Endothelial cell of umbilical vein (primary cell): Measurements from ENCODE around the gene AADACL4. TPM values are rescaled to one million over a fixed set of nuclear protein-coding genes. Genes with fewer than 3 reads are reported as not detected.

ENCODE experiments used
- BruUV-seq: library from RNA; stranded (reverse); fragments of 400-500 nt; replicated peaks from 2 replicates; lab custom pipeline; 2021; lab: Mats Ljungman, UMichigan
- CTCF ChIA-PET: fragments of 300-600, 350-600 bp; sonication (Branson Sonifier 250); formaldehyde crosslinking; loops from one replicate; lab custom pipeline; 2021; ENCODE audit warnings: antibody characterized with exemption, inconsistent platforms; lab: Charles Lee
- POLR2A ChIA-PET: fragments of 300-600, 350-600 bp; sonication (Branson Sonifier 250); formaldehyde crosslinking; loops from one replicate; lab custom pipeline; 2021; ENCODE audit warnings: antibody characterized with exemption, inconsistent platforms; lab: Charles Lee
- DNase-seq: peaks from one replicate; pipeline ENCODE4 v3.0.0-alpha.2; 2011; ENCODE audit warnings: low read depth, low spot score
- FAIRE-seq: peaks from 2 replicates; lab custom pipeline; 2011; peaks lifted over from hg19 to GRCh38; lab: Jason Lieb, UNC
- H2AFZ ChIP-seq: 2 replicates; pipeline ENCODE4 v1.6.0; 2012; ENCODE audit warnings: low read depth, low read length, control low read depth, inconsistent platforms
- H3K27ac ChIP-seq: 2 replicates; pipeline ENCODE4 v1.5.1; 2011; ENCODE audit warnings: low read depth, mild to moderate bottlenecking, control low read depth, low read length, moderate library complexity; ENCODE audit not compliant: insufficient read depth
- H3K27me3 ChIP-seq, 2 experiments: 2 replicates each; pipeline versions ENCODE4 v1.6.0 to v1.6.1; 2011; ENCODE audit warnings: low read length in 2 of 2, mixed read lengths in 1 of 2; ENCODE audit not compliant: control insufficient read depth in 2 of 2, insufficient read depth in 2 of 2
- H3K36me3 ChIP-seq, 2 experiments: 2 replicates in 1 of 2; 3 replicates in 1 of 2; pipeline ENCODE4 v1.5.1; 2011; ENCODE audit warnings: low read length in 2 of 2, mild to moderate bottlenecking in 1 of 2, moderate library complexity in 1 of 2; ENCODE audit not compliant: control insufficient read depth in 2 of 2, insufficient read depth in 2 of 2; ENCODE audit errors: extremely low read depth in 1 of 2
- H3K4me1 ChIP-seq: 3 replicates; pipeline ENCODE4 v1.5.1; 2011; ENCODE audit warnings: mild to moderate bottlenecking, low read length; ENCODE audit not compliant: control insufficient read depth, insufficient read depth; ENCODE audit errors: extremely low read depth
- H3K4me2 ChIP-seq: 2 replicates; pipeline ENCODE4 v1.6.1; 2011; ENCODE audit warnings: low read length, control low read depth, mixed read lengths; ENCODE audit not compliant: insufficient read depth
- H3K4me3 ChIP-seq, 3 experiments: fragments of 200-600 bp in 1 of 3; sonication (generic), shearing (Covaris generic) in 1 of 3; replicated peaks in 1 of 3; 2 replicates each; pipeline ENCODE4 v1.5.1; 2011 to 2016; ENCODE audit warnings: control low read depth in 3 of 3, low read length in 3 of 3, mild to moderate bottlenecking in 2 of 3, inconsistent platforms in 1 of 3, low read depth in 1 of 3, moderate library complexity in 1 of 3; ENCODE audit not compliant: insufficient read depth in 1 of 3
- H3K79me2 ChIP-seq: 2 replicates; pipeline ENCODE4 v1.6.0; 2012; ENCODE audit warnings: low read length, inconsistent platforms; ENCODE audit not compliant: control insufficient read depth, insufficient read depth
- H3K9ac ChIP-seq: replicated peaks from 2 replicates; pipeline ENCODE3; 2011; ENCODE audit warnings: low read length, control low read depth; ENCODE audit not compliant: insufficient read depth; ENCODE audit errors: extremely low read depth
- H3K9me1 ChIP-seq: replicated peaks from 3 replicates; pipeline ENCODE4 v1.6.0; 2011; ENCODE audit warnings: mild to moderate bottlenecking, low read length; ENCODE audit not compliant: control insufficient read depth, insufficient read depth; ENCODE audit errors: extremely low read depth
- H3K9me3 ChIP-seq: replicated peaks from 2 replicates; pipeline ENCODE4 v1.5.1; 2012; ENCODE audit warnings: low read length, inconsistent platforms; ENCODE audit not compliant: control insufficient read depth, insufficient read depth
- H4K20me1 ChIP-seq: replicated peaks from 2 replicates; pipeline ENCODE3; 2011; ENCODE audit warnings: mild to moderate bottlenecking, low read length; ENCODE audit not compliant: control insufficient read depth, insufficient read depth; ENCODE audit errors: extremely low read depth
- EZH2 ChIP-seq: IDR thresholded peaks from 2 replicates; pipeline ENCODE4 v1.6.1; 2012; ENCODE audit warnings: borderline replicate concordance, low read depth, mild to moderate bottlenecking, moderate library complexity, low read length, inconsistent platforms; ENCODE audit not compliant: severe bottlenecking
- FOS ChIP-seq: IDR thresholded peaks from 2 replicates; pipeline ENCODE4 v1.6.1; 2011; ENCODE audit warnings: mild to moderate bottlenecking, low read length, moderate library complexity, borderline replicate concordance; ENCODE audit not compliant: insufficient read depth
- GATA2 ChIP-seq: IDR thresholded peaks from 2 replicates; pipeline ENCODE4 v1.7.0; 2011; ENCODE audit warnings: low read depth, mild to moderate bottlenecking, moderate library complexity, mixed read lengths, low read length; ENCODE audit not compliant: insufficient read length, insufficient read depth
- JUN ChIP-seq: IDR thresholded peaks from 2 replicates; pipeline ENCODE4 v1.6.1; 2011; ENCODE audit warnings: borderline replicate concordance, low read depth; ENCODE audit not compliant: insufficient read length, insufficient read depth
- MYC ChIP-seq: IDR thresholded peaks from one replicate; pipeline ENCODE4 v1.6.1; 2011; ENCODE audit warnings: mild to moderate bottlenecking, low read depth, low read length
- POLR2A ChIP-seq: IDR thresholded peaks from 2 replicates; pipeline ENCODE4 v1.6.1; 2012; ENCODE audit warnings: low read depth, mild to moderate bottlenecking, control low read depth, low read length
- POLR2AphosphoS5 ChIP-seq: IDR thresholded peaks from 2 replicates; pipeline ENCODE4 v1.6.1; 2012; ENCODE audit warnings: low read depth, mild to moderate bottlenecking, control low read depth, low read length, moderate library complexity; ENCODE audit not compliant: insufficient read depth
- dilution Hi-C: fragments of 300-500 bp; cut with MboI; formaldehyde crosslinking; loops from one replicate; pipeline ENCODE4 v1.15.0; 2019; ENCODE audit warnings: low sequenced_read_pairs; ENCODE audit not compliant: extremely low pct_ligation_motif_present
- intact Hi-C: fragments of 100-400 bp; cut with micrococcal nuclease; formaldehyde crosslinking; loops from one replicate; pipeline ENCODE4 v1.10.0; 2022
- polyA plus RNA-seq, 4 experiments: library from polyadenylated mRNA; depleted of rRNA in 3 of 4; stranded (reverse) in 3 of 4; unstranded in 1 of 4; fragments of >200 nt; gene quantifications; 2 replicates each; pipeline versions ENCODE4 v1.2.1 to v1.2.3, GENCODE V29; 2011 to 2012; ENCODE audit warnings: missing spikeins in 1 of 4
- total RNA-seq: library from RNA; stranded (reverse); gene quantifications from 2 replicates; pipeline ENCODE4 v1.2.3, GENCODE V29; 2021
- TF ChIP-seq, protein P1 (sequence below): IDR thresholded peaks from 2 replicates; pipeline ENCODE4 v1.6.1; 2011; ENCODE audit not compliant: insufficient read depth, insufficient read length
- TF ChIP-seq, protein P2 (sequence below), 2 donors: IDR thresholded peaks; 1 replicate in 1 of 2; 2 replicates in 1 of 2; pipeline ENCODE4 v1.5.1; 2011; ENCODE audit warnings: low read length in 2 of 2, mild to moderate bottlenecking in 2 of 2, moderate library complexity in 2 of 2, control low read depth in 1 of 2, inconsistent platforms in 1 of 2, low read depth in 1 of 2; ENCODE audit not compliant: insufficient read depth in 1 of 2; ENCODE audit errors: extremely low read depth in 1 of 2

The AADACL4 gene
- total and polyA plus RNA-seq, 2 donors (not counting 3 experiments of a cell fraction or from before 2014, with no cell fraction given) = not detected

DNA sequence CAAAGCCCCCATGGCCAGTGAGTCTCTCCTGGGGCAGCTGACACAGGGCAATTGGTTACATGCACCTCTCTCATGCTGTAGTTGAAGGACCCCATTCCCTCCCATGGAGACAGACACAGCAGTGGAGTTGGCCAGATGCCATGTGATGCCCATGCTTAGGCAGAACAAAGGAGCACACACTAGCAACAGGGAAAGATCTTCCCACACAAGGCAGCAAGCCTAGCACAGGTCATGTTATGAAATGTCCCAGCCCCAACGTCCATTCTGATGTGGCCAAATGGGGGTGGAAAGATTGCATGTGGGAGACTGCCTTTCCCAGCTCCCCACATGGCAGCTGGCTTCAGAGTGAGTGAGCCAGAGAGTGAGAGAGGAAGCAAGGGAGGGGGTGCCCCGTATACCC lies 34.5 kb downstream of the AADACL4 start:
- ChIA-PET CTCF (no interaction called here), POLR2A (no interaction called here)
- intact Hi-C loops (no loop called here), dilution Hi-C loops (no loop called here)
- no peak overlapping the region for H2AFZ ChIP-seq
- no peak overlapping the region for H3K4me2 ChIP-seq
- H3K4me1 ChIP-seq = no peaks in the 10 kb centered on the region
- no peak overlapping the region for H3K4me3 ChIP-seq
- FAIRE-seq (no peak), DNase-seq (no peak)
- no peak overlapping the region for H3K9ac ChIP-seq
- no peaks in the 10 kb centered on the region for H3K27me3 ChIP-seq
- no peak overlapping the region for H3K27ac ChIP-seq
- BruUV-seq = no TSS peak
- H3K36me3 ChIP-seq = no peaks in the 10 kb centered on the region
- no peak for TF ChIP-seq POLR2AphosphoS5
- no peak for TF ChIP-seq JUN
- TF ChIP-seq GATA2 = no peak
- TF ChIP-seq FOS = no peak
- no peaks in the 10 kb centered on the region for H3K79me2 ChIP-seq
- no peaks in the 10 kb centered on the region for H4K20me1 ChIP-seq
- no peaks in the 10 kb centered on the region for H3K9me1 ChIP-seq
- H3K9me3 ChIP-seq = no peaks in the 10 kb centered on the region

DNA sequence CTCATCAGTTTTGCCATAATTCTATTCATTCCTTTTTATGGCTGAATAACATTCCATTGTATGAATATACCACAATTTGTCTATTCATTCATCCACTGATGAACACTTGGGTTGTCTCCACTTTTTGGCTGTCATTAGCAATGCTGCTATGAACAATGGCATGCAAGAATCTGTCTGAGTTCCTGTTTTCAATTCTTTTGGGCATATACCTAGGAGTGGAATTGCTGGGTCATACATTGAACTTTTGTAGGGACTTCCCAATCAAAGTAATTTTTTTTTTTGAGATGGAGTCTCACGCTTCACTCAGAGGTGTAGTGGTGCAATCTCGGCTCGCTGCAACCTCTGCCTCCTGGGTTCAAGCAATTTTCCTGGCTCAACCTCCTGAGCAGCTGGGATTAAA lies 34.9 kb downstream of the AADACL4 start:
- TF ChIP-seq MYC (no peak), GATA2 (no peak), FOS (no peak), JUN (no peak), POLR2A (no peak), POLR2AphosphoS5 (no peak), EZH2 (no peak)
- TF ChIP-seq, protein P1, sequence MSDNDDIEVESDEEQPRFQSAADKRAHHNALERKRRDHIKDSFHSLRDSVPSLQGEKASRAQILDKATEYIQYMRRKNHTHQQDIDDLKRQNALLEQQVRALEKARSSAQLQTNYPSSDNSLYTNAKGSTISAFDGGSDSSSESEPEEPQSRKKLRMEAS = no peak
- TF ChIP-seq, protein P2, sequence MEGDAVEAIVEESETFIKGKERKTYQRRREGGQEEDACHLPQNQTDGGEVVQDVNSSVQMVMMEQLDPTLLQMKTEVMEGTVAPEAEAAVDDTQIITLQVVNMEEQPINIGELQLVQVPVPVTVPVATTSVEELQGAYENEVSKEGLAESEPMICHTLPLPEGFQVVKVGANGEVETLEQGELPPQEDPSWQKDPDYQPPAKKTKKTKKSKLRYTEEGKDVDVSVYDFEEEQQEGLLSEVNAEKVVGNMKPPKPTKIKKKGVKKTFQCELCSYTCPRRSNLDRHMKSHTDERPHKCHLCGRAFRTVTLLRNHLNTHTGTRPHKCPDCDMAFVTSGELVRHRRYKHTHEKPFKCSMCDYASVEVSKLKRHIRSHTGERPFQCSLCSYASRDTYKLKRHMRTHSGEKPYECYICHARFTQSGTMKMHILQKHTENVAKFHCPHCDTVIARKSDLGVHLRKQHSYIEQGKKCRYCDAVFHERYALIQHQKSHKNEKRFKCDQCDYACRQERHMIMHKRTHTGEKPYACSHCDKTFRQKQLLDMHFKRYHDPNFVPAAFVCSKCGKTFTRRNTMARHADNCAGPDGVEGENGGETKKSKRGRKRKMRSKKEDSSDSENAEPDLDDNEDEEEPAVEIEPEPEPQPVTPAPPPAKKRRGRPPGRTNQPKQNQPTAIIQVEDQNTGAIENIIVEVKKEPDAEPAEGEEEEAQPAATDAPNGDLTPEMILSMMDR (IDR thresholded peaks at IDR 0.05; ENCODE audit: extremely low read depth in 1 of 2, insufficient read depth in 1 of 2, low read depth in 1 of 2, low read length in 2 of 2) = no peak
- Histone ChIP-seq H2AFZ (no peak overlapping the region), H3K9me1 (no peaks in the 10 kb centered on the region), H3K9ac (no peak overlapping the region), H3K4me1 (no peaks in the 10 kb centered on the region), H3K36me3 (no peaks in the 10 kb centered on the region), H3K27ac (no peak overlapping the region), H3K9me3 (no peaks in the 10 kb centered on the region), H4K20me1 (no peaks in the 10 kb centered on the region), H3K27me3 (no peaks in the 10 kb centered on the region), H3K79me2 (no peaks in the 10 kb centered on the region), H3K4me2 (no peak overlapping the region), H3K4me3 (no peak overlapping the region)
- POLR2A ChIA-PET = no interaction called here
- dilution Hi-C loops = no loop called here
- DNase-seq = no peak
- no peak for FAIRE-seq
- CTCF ChIA-PET = no interaction called here
- intact Hi-C loops = no loop called here
- BruUV-seq = no TSS peak
